GM18907 (cell line): ENCODE measurements around the gene LMOD3.

ENCODE experiments used
- ATAC-seq: cut with Tn5 transposase; IDR thresholded peaks from one replicate; pipeline ENCODE4 v1.9.1; 2021; ENCODE audit warnings: mild to moderate bottlenecking, moderate library complexity; ENCODE audit not compliant: unreplicated experiment

LMOD3 gene

DNA sequence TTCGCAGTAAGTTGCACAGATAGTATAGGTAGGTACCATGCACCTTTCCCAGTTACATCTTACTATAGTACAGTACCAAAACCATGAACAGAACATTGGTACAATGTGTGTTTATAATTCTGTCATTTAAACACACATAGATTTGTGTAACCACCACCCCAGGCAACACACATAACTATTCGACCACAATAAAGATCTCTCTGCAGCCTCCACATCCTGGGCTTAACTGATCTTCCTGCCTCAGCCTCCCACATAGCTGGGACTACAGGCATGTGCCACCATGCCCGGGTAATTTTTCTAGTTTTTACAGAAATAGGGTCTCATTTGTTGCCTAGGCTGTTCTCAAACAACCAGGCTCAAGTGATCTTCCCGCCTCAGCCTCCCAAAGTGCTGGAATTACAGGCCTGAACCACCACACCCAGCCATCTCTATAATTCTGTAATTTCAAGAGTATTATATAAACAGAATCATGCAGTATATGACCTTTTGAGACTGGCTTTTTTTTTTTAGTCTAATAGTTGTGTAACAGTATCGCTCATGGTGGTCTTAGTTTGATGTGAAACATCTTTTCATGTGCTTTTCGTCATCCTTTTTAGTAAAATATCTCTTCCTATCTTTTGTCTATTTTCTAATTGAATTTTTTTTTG is 57.0 kb downstream of the LMOD3 start:
- ATAC-seq, result no peak

DNA sequence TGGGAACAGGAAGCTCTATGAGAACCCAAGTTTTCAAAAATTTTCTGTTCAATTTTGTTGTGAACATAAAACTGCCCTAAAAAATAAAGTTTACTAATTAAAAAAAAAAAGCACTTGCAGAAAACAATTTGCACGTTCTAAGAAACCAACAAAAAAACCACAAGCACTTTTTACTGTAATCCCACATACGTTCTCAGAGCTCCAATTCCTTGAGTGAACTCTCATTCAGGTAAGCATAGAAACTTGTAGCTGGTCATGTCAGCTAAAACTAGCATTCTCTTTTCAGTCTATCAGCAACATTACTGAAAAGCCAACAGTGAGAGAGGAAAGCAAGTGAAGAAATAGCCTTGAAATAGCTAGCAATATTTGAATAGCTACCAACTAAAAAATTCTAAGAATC is 58.8 kb downstream of the LMOD3 start:
- no peak for ATAC-seq

DNA sequence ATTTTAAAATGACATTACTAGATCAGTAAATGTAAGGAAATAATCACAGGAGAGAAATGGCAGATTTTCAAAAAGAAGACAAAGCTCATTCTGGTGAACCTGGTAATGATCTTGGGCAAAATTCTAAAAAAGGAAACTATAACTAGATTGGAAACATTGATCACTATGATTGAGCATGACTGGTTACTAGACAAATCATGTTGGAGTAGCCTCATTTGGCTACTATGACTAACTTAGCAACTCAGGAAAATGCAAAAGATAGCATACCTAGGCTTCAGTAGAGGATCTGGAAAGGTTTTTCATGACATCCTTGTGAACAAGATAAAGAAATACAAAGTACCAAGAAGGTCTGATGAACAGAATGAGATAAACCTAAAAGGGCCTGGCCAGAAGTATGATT is 62.7 kb downstream of the LMOD3 start:
- ATAC-seq, result no peak

DNA sequence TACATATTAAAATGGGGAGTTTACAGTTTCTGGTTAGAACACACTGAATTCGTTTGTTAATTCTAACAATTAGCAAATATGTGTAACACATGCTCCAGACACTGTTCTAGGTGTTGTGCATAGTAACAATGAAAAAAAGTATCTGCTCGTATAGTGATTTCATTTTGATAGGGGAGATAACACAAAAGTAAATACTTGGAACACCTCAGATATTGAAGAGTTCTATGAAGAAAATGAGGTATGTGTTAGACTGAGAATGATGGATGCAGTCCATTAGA is 63.5 kb downstream of the LMOD3 start:
- no peak for ATAC-seq

DNA sequence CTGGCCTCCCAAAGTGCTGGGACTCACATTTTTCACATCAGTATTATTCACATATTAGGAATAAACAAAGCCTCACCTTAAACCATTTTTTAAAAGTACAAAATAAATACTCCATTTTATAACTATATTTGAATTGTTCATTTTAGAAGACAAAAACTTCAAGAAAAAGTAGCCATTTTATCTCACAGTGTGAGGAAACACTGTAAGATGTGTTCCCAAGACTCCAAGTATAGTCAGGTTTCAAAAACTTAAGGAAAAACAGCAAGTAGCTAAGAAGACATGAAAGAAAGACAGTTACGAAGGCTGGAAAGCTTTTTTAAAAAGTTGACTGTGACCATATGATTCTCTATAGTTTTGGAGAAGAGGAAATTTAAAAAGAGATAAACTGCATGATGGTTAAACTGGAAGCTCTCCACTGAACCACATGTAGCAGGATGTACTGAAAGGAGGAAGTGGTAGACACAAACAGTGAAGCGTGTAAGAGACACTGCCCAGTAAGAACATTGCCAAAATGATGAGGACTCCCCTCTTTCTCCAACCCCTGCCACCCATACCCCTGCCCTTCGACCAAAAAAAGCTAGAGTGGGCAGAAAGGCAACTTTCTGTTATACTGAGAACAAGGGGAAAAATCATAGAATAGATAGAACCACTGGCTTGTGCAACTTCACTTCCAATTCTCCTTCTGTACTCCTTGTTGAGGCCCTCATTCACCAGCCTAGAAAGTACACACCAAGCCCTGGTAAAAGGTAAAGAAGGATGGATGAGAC is 64.0 kb downstream of the LMOD3 start:
- ATAC-seq, result peak; percentile 99
